Measurements from ENCODE around the gene BTBD18. TPM values are rescaled to one million over a fixed set of nuclear protein-coding genes. Genes with fewer than 3 reads are reported as not detected.

BTBD18 gene
- total and polyA plus RNA-seq, 10 of the 15 experiments (the other 5 are each of a cell fraction or from before 2014, with no cell fraction given), result 0.05 to 0.58 (median 0.19) TPM; not detected in 6

DNA sequence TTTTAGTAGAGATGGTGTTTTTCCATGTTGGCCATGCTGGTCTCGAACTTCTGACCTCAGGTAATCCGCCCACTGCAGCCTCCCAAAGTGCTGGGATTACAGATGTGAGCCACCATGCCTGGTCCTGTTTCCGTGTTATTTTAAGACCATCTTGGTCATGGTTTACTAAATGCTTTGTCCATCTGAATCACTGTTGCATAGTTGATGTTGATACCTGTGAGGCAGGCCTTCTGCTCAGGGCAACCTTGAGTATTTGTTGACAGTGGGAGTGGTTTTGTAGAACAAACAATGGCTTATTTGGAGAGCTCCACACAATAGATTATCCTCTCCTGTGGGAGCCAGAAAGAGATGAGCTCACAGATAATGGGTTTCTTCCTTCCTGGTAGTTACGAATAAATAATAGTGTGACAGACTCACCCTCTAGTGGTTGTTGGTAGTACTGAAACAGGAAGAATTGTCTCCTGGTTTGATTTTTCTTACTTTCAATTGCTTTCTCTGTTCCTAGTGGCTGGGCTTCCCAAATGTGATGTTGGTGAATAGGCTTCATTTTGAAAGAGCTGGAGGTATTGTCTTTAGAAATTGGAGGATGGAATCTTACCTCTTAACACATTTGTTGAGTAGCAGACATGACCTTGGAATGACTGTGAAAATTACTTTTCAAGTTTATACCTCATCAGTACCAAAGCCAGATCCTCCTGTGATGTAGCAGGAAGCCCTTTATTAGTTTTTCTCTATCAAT is 49.0 kb upstream of the BTBD18 start (continued):
- peak; percentile 28; the same call in 1 of the 2 replicates for TF ChIP-seq IKZF1 (conservative IDR thresholded peaks at IDR 0.05)
- TF ChIP-seq IRF4 (IDR thresholded peaks at IDR 0.05; ENCODE audit: low read depth, low read length), result peak; percentile 75; the same call in 1 of the 2 replicates

- no peaks in the 10 kb centered on the region for H4K20me1 ChIP-seq (ENCODE audit: control insufficient read depth, insufficient read depth)
- no peak overlapping the region for H3K27ac ChIP-seq (ENCODE audit: control insufficient read depth, insufficient read depth)
- ChIA-PET RAD21 (ENCODE audit: unreplicated experiment) (interaction anchor here (1.0 to 5.1 kb wide), 13 partner anchors 14 to 714 kb away, joined by 3 to 141 read pairs (median 18); partner anchors contain the start of genes BTBD18, CTNND1, MED19 and TMX2), POLR2A (interaction anchor here (0.6 to 1.8 kb wide), 3 partner anchors 36 to 381 kb away, joined by 3 to 8 read pairs (median 4); no protein-coding TSS in a partner anchor), SMC1A (ENCODE audit: uncharacterized antibody, unreplicated experiment) (interaction anchor here (1.2 to 6.4 kb wide), 16 partner anchors 10 to 722 kb away, joined by 3 to 143 read pairs (median 16); partner anchors contain the start of genes BTBD18, CTNND1 and SELENOH), CTCF (interaction anchor here (1.0 to 6.7 kb wide), 13 partner anchors 10 to 711 kb away, joined by 3 to 227 read pairs (median 20); partner anchors contain the start of genes BTBD18, CTNND1 and SELENOH)
- no peak overlapping the region for H3K9ac ChIP-seq (ENCODE audit: control insufficient read depth, insufficient read depth, low read length)
- H3K4me1 ChIP-seq (ENCODE audit: control insufficient read depth, insufficient read depth, low read length), result no peaks in the 10 kb centered on the region; the same call in 1 of the 2 replicates
- peak; percentile 57 for ATAC-seq
- peaks cover 12% of the 10 kb centered on the region for H3K79me2 ChIP-seq (ENCODE audit: control insufficient read depth, insufficient read depth, low read length)
- no peak for TF ChIP-seq BACH1 (IDR thresholded peaks at IDR 0.05; ENCODE audit: borderline replicate concordance)
- TF ChIP-seq SPI1 (IDR thresholded peaks at IDR 0.05; ENCODE audit: borderline replicate concordance, insufficient read depth, low read depth, low read length), result peak; percentile 60; the same call in 1 of the 2 replicates
- TF ChIP-seq, protein P1, sequence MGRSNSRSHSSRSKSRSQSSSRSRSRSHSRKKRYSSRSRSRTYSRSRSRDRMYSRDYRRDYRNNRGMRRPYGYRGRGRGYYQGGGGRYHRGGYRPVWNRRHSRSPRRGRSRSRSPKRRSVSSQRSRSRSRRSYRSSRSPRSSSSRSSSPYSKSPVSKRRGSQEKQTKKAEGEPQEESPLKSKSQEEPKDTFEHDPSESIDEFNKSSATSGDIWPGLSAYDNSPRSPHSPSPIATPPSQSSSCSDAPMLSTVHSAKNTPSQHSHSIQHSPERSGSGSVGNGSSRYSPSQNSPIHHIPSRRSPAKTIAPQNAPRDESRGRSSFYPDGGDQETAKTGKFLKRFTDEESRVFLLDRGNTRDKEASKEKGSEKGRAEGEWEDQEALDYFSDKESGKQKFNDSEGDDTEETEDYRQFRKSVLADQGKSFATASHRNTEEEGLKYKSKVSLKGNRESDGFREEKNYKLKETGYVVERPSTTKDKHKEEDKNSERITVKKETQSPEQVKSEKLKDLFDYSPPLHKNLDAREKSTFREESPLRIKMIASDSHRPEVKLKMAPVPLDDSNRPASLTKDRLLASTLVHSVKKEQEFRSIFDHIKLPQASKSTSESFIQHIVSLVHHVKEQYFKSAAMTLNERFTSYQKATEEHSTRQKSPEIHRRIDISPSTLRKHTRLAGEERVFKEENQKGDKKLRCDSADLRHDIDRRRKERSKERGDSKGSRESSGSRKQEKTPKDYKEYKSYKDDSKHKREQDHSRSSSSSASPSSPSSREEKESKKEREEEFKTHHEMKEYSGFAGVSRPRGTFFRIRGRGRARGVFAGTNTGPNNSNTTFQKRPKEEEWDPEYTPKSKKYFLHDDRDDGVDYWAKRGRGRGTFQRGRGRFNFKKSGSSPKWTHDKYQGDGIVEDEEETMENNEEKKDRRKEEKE (IDR thresholded peaks at IDR 0.05), result no peak
- TF ChIP-seq GABPA (IDR thresholded peaks at IDR 0.05; ENCODE audit: low read depth), result no peak
- TF ChIP-seq POU2F2 (IDR thresholded peaks at IDR 0.05; ENCODE audit: borderline replicate concordance, low read depth, low read length), result 0 out of 3 replicates have a peak, but pooled peaks have one; percentile 7
- no peak for TF ChIP-seq CHD2 (IDR thresholded peaks at IDR 0.05; ENCODE audit: borderline replicate concordance, low read depth, low read length)
- TF ChIP-seq PAX5 (IDR thresholded peaks at IDR 0.05; ENCODE audit: borderline replicate concordance, low read depth, low read length), result no peak
- TF ChIP-seq, protein P2, sequence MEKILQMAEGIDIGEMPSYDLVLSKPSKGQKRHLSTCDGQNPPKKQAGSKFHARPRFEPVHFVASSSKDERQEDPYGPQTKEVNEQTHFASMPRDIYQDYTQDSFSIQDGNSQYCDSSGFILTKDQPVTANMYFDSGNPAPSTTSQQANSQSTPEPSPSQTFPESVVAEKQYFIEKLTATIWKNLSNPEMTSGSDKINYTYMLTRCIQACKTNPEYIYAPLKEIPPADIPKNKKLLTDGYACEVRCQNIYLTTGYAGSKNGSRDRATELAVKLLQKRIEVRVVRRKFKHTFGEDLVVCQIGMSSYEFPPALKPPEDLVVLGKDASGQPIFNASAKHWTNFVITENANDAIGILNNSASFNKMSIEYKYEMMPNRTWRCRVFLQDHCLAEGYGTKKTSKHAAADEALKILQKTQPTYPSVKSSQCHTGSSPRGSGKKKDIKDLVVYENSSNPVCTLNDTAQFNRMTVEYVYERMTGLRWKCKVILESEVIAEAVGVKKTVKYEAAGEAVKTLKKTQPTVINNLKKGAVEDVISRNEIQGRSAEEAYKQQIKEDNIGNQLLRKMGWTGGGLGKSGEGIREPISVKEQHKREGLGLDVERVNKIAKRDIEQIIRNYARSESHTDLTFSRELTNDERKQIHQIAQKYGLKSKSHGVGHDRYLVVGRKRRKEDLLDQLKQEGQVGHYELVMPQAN (conservative IDR thresholded peaks at IDR 0.05), result no peak
- no peaks in the 10 kb centered on the region for H3K9me3 ChIP-seq (replicated peaks; ENCODE audit: control insufficient read depth, insufficient read depth, low read length)
- no peak overlapping the region for H3K4me3 ChIP-seq
- no peak for FAIRE-seq
- no TSS peak for BruUV-seq (replicated peaks)
- in situ Hi-C loops (cut with MboI) (no loop called here), intact Hi-C loops (cut with micrococcal nuclease; ENCODE audit: unreplicated experiment) (no loop called here)
- H3K27me3 ChIP-seq (replicated peaks in 1 of 2; ENCODE audit: control insufficient read depth in 2 of 2, insufficient read depth in 2 of 2, low read length in 1 of 2), result no peaks in the 10 kb centered on the region
- H3K4me2 ChIP-seq (ENCODE audit: control insufficient read depth, insufficient read depth), result no peak overlapping the region
- no peak for DNase-seq (ENCODE audit: low read depth, low spot score)
- H2AFZ ChIP-seq (ENCODE audit: control insufficient read depth, low read depth, low read length), result no peak overlapping the region
- WGBS (ENCODE audit: insufficient coverage, insufficient replicate concordance, low lambda C conversion rate, missing lambda C conversion rate), result 55% methylated on average over 1 of the region's 1 CpG
- H3K36me3 ChIP-seq (ENCODE audit: control insufficient read depth in 2 of 2, insufficient read depth in 2 of 2, low read length in 1 of 2), result peaks cover 16 to 20% of the 10 kb centered on the region in 2 experiments
Observed at GRCh38 chr11:57798905-57799559, 47.4 kb upstream of the BTBD18 start.
